ENCODE data around the gene CCDC85A.

GRCh38 chr2:56288838-56289580 is 105.2 kb downstream of the CCDC85A start:
- TF ChIP-seq CTCF (IDR thresholded peaks at IDR 0.05; ENCODE audit: low read length) (no peak), EZH2 (optimal IDR thresholded peaks at IDR 0.05; ENCODE audit: low read depth, low read length) (no peak)

Data from MM.1S (cell line).